ENCODE results near the gene ANLN. TPM values are rescaled to one million over a fixed set of nuclear protein-coding genes. Genes with fewer than 3 reads are reported as not detected.

ANLN gene
- total RNA-seq, 1 donor from 2014 or later = 17.8 TPM

- peak overlapping the region; percentile 92 for H3K4me3 Mint-ChIP-seq (ENCODE audit: unreplicated experiment)
- DNase-seq (ENCODE audit: low spot score) = peak; percentile 95
- peaks cover 5% of the 10 kb centered on the region for H3K27me3 Mint-ChIP-seq (ENCODE audit: unreplicated experiment)
- TF ChIP-seq CTCF (IDR thresholded peaks at IDR 0.05; ENCODE audit: unreplicated experiment) = peak; percentile 80
- no peaks in the 10 kb centered on the region for H3K36me3 Mint-ChIP-seq (ENCODE audit: low read depth, unreplicated experiment)
- H3K27ac Mint-ChIP-seq (ENCODE audit: unreplicated experiment) = peak overlapping the region; percentile 78
- no peaks in the 10 kb centered on the region for H3K9me3 Mint-ChIP-seq (ENCODE audit: unreplicated experiment)
- H3K4me1 Mint-ChIP-seq (ENCODE audit: unreplicated experiment) = no peaks in the 10 kb centered on the region
Observed at GRCh38 chr7:36366718-36367560, 22.7 kb upstream of the ANLN start.

GRCh38 chr7:36367561-36368077, 22.0 kb upstream of the ANLN start:
- TF ChIP-seq CTCF (IDR thresholded peaks at IDR 0.05; ENCODE audit: unreplicated experiment) = no peak
- Mint-ChIP-seq H3K4me3 (ENCODE audit: unreplicated experiment) (peak overlapping the region; percentile 89), H3K9me3 (ENCODE audit: unreplicated experiment) (no peaks in the 10 kb centered on the region), H3K27me3 (ENCODE audit: unreplicated experiment) (peaks cover 5% of the 10 kb centered on the region), H3K36me3 (ENCODE audit: low read depth, unreplicated experiment) (no peaks in the 10 kb centered on the region), H3K4me1 (ENCODE audit: unreplicated experiment) (no peaks in the 10 kb centered on the region), H3K27ac (ENCODE audit: unreplicated experiment) (peak overlapping the region; percentile 36)
- DNase-seq (ENCODE audit: low spot score) = no peak

- Mint-ChIP-seq H3K27ac (ENCODE audit: unreplicated experiment) (no peak overlapping the region), H3K4me1 (ENCODE audit: unreplicated experiment) (no peaks in the 10 kb centered on the region), H3K27me3 (ENCODE audit: unreplicated experiment) (peaks cover 5% of the 10 kb centered on the region), H3K9me3 (ENCODE audit: unreplicated experiment) (no peaks in the 10 kb centered on the region), H3K4me3 (ENCODE audit: unreplicated experiment) (no peak overlapping the region), H3K36me3 (ENCODE audit: low read depth, unreplicated experiment) (no peaks in the 10 kb centered on the region)
- no peak for DNase-seq (ENCODE audit: low spot score)
- no peak for TF ChIP-seq CTCF (IDR thresholded peaks at IDR 0.05; ENCODE audit: unreplicated experiment)
Observed at GRCh38 chr7:36368496-36368895, 21.2 kb upstream of the ANLN start.

- Mint-ChIP-seq H3K27me3 (ENCODE audit: unreplicated experiment) (peaks cover 4% of the 10 kb centered on the region), H3K4me3 (ENCODE audit: unreplicated experiment) (no peak overlapping the region), H3K36me3 (ENCODE audit: low read depth, unreplicated experiment) (no peaks in the 10 kb centered on the region), H3K27ac (ENCODE audit: unreplicated experiment) (no peak overlapping the region), H3K4me1 (ENCODE audit: unreplicated experiment) (no peaks in the 10 kb centered on the region), H3K9me3 (ENCODE audit: unreplicated experiment) (no peaks in the 10 kb centered on the region)
- TF ChIP-seq CTCF (IDR thresholded peaks at IDR 0.05; ENCODE audit: unreplicated experiment) = no peak
- no peak for DNase-seq (ENCODE audit: low spot score)
Observed at GRCh38 chr7:36369171-36369570, 20.5 kb upstream of the ANLN start.

- Mint-ChIP-seq H3K4me1 (ENCODE audit: unreplicated experiment) (no peaks in the 10 kb centered on the region), H3K9me3 (ENCODE audit: unreplicated experiment) (no peaks in the 10 kb centered on the region), H3K27me3 (ENCODE audit: unreplicated experiment) (peaks cover 3% of the 10 kb centered on the region)
Observed at GRCh38 chr7:36370046-36370445, 19.6 kb upstream of the ANLN start.

More at GRCh38 chr7:36370046-36370445, 19.6 kb upstream of the ANLN start:
- DNase-seq (ENCODE audit: low spot score) = no peak
- Mint-ChIP-seq H3K27ac (ENCODE audit: unreplicated experiment) (no peak overlapping the region), H3K36me3 (ENCODE audit: low read depth, unreplicated experiment) (no peaks in the 10 kb centered on the region), H3K4me3 (ENCODE audit: unreplicated experiment) (no peak overlapping the region)
- TF ChIP-seq CTCF (IDR thresholded peaks at IDR 0.05; ENCODE audit: unreplicated experiment) = no peak
